GM23338 (cell line): Measurements from ENCODE around the gene CYB5B.

Source experiments
- CREB1 ChIP-seq: fragments of 250-450 bp; sonication (Bioruptor Pico); IDR thresholded peaks from 2 replicates; pipeline ENCODE4 v1.5.0; 2020; ENCODE audit warnings: low read depth, mild to moderate bottlenecking, moderate library complexity
- CTCF ChIP-seq, 2 experiments: fragments of 200-600 bp in 1 of 2; sonication (generic) in 1 of 2; conservative IDR thresholded peaks; 2 replicates each; pipeline versions ENCODE4 v1.5.1 to v1.6.1; 2016 to 2017; ENCODE audit warnings: antibody characterized with exemption in 2 of 2, low read depth in 2 of 2, mild to moderate bottlenecking in 2 of 2, moderate library complexity in 1 of 2
- EZH2 ChIP-seq: fragments of 200-600 bp; sonication (generic); IDR thresholded peaks from one replicate; pipeline ENCODE4 v1.8.0; 2017; ENCODE audit warnings: antibody characterized with exemption, mild to moderate bottlenecking, low read depth; ENCODE audit not compliant: unreplicated experiment
- EZH2phosphoT487 ChIP-seq: fragments of 200-600 bp; sonication (generic); IDR thresholded peaks from one replicate; pipeline ENCODE4 v1.8.1; 2018; ENCODE audit warnings: antibody characterized with exemption; ENCODE audit not compliant: unreplicated experiment
- JUNB ChIP-seq: IDR thresholded peaks from one replicate; pipeline ENCODE4 v1.6.1; 2016; ENCODE audit warnings: antibody characterized with exemption; ENCODE audit not compliant: unreplicated experiment
- NANOG ChIP-seq: IDR thresholded peaks from 2 replicates; pipeline ENCODE4 v1.6.1; 2016; ENCODE audit warnings: antibody characterized with exemption, borderline replicate concordance
- POLR2AphosphoS5 ChIP-seq: IDR thresholded peaks from 2 replicates; pipeline ENCODE4 v1.6.1; 2016; ENCODE audit warnings: antibody characterized with exemption, low read depth
- REST ChIP-seq: IDR thresholded peaks from one replicate; pipeline ENCODE4 v1.6.1; 2018; ENCODE audit warnings: antibody characterized with exemption; ENCODE audit not compliant: unreplicated experiment
- STAT1 ChIP-seq: IDR thresholded peaks from one replicate; pipeline ENCODE4 v1.6.1; 2016; ENCODE audit warnings: antibody characterized with exemption; ENCODE audit not compliant: unreplicated experiment
- ZNF331 ChIP-seq: fragments of 250-450 bp; sonication (Bioruptor Pico); IDR thresholded peaks from 2 replicates; pipeline ENCODE4 v1.5.0; 2020; ENCODE audit warnings: low read depth, mild to moderate bottlenecking, moderate library complexity
- TF ChIP-seq, protein P1 (sequence below): IDR thresholded peaks from 2 replicates; pipeline ENCODE4 v1.6.1; 2016; ENCODE audit warnings: antibody characterized with exemption

- TF ChIP-seq CTCF (conservative IDR thresholded peaks at IDR 0.05; ENCODE audit: low read depth in 2 of 2) (no peak), EZH2 (no peak), CREB1 (no peak), POLR2AphosphoS5 (no peak), ZNF331 (CRISPR knock-in tag) (no peak), EZH2phosphoT487 (no peak), REST (no peak), JUNB (no peak), NANOG (no peak), STAT1 (no peak)
- TF ChIP-seq, protein P1, sequence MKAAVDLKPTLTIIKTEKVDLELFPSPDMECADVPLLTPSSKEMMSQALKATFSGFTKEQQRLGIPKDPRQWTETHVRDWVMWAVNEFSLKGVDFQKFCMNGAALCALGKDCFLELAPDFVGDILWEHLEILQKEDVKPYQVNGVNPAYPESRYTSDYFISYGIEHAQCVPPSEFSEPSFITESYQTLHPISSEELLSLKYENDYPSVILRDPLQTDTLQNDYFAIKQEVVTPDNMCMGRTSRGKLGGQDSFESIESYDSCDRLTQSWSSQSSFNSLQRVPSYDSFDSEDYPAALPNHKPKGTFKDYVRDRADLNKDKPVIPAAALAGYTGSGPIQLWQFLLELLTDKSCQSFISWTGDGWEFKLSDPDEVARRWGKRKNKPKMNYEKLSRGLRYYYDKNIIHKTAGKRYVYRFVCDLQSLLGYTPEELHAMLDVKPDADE: no peak
Measured at GRCh38 chr16:69498926-69499325, 74.5 kb downstream of the CYB5B start.
